GM12872 (cell line): Measurements from ENCODE around the gene RAF1.

Experiments
- CTCF ChIP-seq: IDR thresholded peaks from 3 replicates; pipeline ENCODE4 v1.5.1; 2011; ENCODE audit warnings: low read depth, mild to moderate bottlenecking, low read length, moderate library complexity; ENCODE audit not compliant: insufficient read depth

RAF1 gene

GRCh38 chr3:12561397-12561796 lies 102.5 kb downstream of the RAF1 start:
- TF ChIP-seq CTCF, result no peak

GRCh38 chr3:12560505-12561190 lies 103.3 kb downstream of the RAF1 start:
- TF ChIP-seq CTCF, result no peak

GRCh38 chr3:12559520-12559919 lies 104.4 kb downstream of the RAF1 start:
- no peak for TF ChIP-seq CTCF

GRCh38 chr3:12558706-12559105 lies 105.2 kb downstream of the RAF1 start:
- no peak for TF ChIP-seq CTCF

- TF ChIP-seq CTCF, result no peak
Measured at GRCh38 chr3:12557473-12558100, 106.3 kb downstream of the RAF1 start.

- no peak for TF ChIP-seq CTCF
Measured at GRCh38 chr3:12556690-12557472, 107.0 kb downstream of the RAF1 start, which contains the start of gene MKRN2. MKRN2 (plus strand) TSS chr3:12557087; CDS start chr3:12557151, 64 bp downstream.

GRCh38 chr3:12556314-12556689 lies 107.6 kb downstream of the RAF1 start:
- TF ChIP-seq CTCF, result no peak
